Measurements from ENCODE around the gene LDAH. TPM values are rescaled to one million over a fixed set of nuclear protein-coding genes. Genes with fewer than 3 reads are reported as not detected.
A peak's percentile ranks its signal among the peaks of the same experiment; 100 is the strongest.

LDAH gene
- total and polyA plus RNA-seq, 10 of the 15 experiments (the other 5 are each of a cell fraction or from before 2014, with no cell fraction given): 17.9 to 44.7 (median 30.0) TPM

DNA sequence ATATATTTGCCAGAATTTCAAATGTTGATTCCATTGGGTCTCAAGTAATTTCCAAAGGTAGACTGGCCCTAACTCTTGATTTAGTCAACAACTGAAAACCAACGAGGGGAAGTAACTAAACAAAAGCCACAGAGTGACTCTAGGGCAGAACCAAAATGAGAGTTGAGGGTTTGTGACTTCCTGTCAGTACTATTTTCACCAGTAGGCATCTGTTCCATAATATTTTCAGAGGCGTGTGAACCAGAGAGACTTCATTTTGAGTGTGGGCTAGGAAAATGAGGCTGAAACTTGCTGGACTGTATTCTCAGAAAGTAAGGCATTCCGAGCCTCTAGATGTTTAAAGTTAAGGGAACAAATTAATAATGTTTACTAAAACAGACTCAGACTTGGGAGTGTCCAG is 85.4 kb downstream of the LDAH start:
- Histone ChIP-seq H3K9ac (ENCODE audit: control insufficient read depth, insufficient read depth, low read length) (no peak overlapping the region), H3K79me2 (ENCODE audit: control insufficient read depth, insufficient read depth, low read length) (no peaks in the 10 kb centered on the region), H3K4me2 (ENCODE audit: control insufficient read depth, insufficient read depth) (peak overlapping the region; percentile 41), H3K4me1 (ENCODE audit: control insufficient read depth, insufficient read depth, low read length) (peaks cover 8% of the 10 kb centered on the region; the same call in 1 of the 2 replicates), H4K20me1 (ENCODE audit: control insufficient read depth, insufficient read depth) (no peaks in the 10 kb centered on the region), H3K27ac (ENCODE audit: control insufficient read depth, insufficient read depth) (peak overlapping the region; percentile 33; the same call in 1 of the 2 replicates), H3K36me3 (ENCODE audit: control insufficient read depth in 2 of 2, insufficient read depth in 2 of 2, low read length in 1 of 2) (peaks cover 0 to 7% of the 10 kb centered on the region in 2 experiments; a peak in 2 of 4 replicates), H3K27me3 (replicated peaks in 1 of 2; ENCODE audit: control insufficient read depth in 2 of 2, insufficient read depth in 2 of 2, low read length in 1 of 2) (no peaks in the 10 kb centered on the region), H2AFZ (ENCODE audit: control insufficient read depth, low read depth, low read length) (no peak overlapping the region), H3K9me3 (replicated peaks; ENCODE audit: control insufficient read depth, insufficient read depth, low read length) (no peaks in the 10 kb centered on the region), H3K4me3 (no peak overlapping the region)
- 1% methylated on average over 3 of the region's 3 CpGs for WGBS (ENCODE audit: insufficient coverage, insufficient replicate concordance, low lambda C conversion rate, missing lambda C conversion rate)
- no TSS peak for BruUV-seq (replicated peaks)
- peak; percentile 94 for ATAC-seq
- ChIA-PET SMC1A (ENCODE audit: uncharacterized antibody, unreplicated experiment) (no interaction called here), RAD21 (ENCODE audit: unreplicated experiment) (no interaction called here), CTCF (no interaction called here), POLR2A (no interaction called here)
- FAIRE-seq: peak; percentile 72
- peak; percentile 70 for DNase-seq (ENCODE audit: low read depth, low spot score)
- intact Hi-C loops (cut with micrococcal nuclease; ENCODE audit: unreplicated experiment) (no loop called here), in situ Hi-C loops (cut with MboI) (no loop called here)
- TF ChIP-seq RUNX3 (IDR thresholded peaks at IDR 0.05; ENCODE audit: low read length) (peak; percentile 85), WRNIP1 (IDR thresholded peaks at IDR 0.05; ENCODE audit: borderline replicate concordance, low read depth, low read length) (no peak), MYC (IDR thresholded peaks at IDR 0.05; ENCODE audit: insufficient read depth, insufficient read length, insufficient replicate concordance, low read length, severe bottlenecking) (no peak), SPI1 (IDR thresholded peaks at IDR 0.05; ENCODE audit: borderline replicate concordance, insufficient read depth, low read depth, low read length) (peak; percentile 48; the same call in 1 of the 2 replicates), MEF2B (IDR thresholded peaks at IDR 0.05; ENCODE audit: partially characterized antibody, poor library complexity, severe bottlenecking) (no peak), ATF7 (IDR thresholded peaks at IDR 0.05; ENCODE audit: low read depth) (no peak), KLF5 (IDR thresholded peaks at IDR 0.05; ENCODE audit: partially characterized antibody) (no peak), SRF (IDR thresholded peaks at IDR 0.05; ENCODE audit: low read depth in 2 of 2, low read length in 2 of 2) (no peak), PAX5 (IDR thresholded peaks at IDR 0.05; ENCODE audit: borderline replicate concordance, low read depth, low read length) (no peak), ELK1 (IDR thresholded peaks at IDR 0.05; ENCODE audit: low read depth, low read length) (no peak), SP1 (IDR thresholded peaks at IDR 0.05; ENCODE audit: low read depth, low read length) (no peak), FOXK2 (IDR thresholded peaks at IDR 0.05) (no peak), NR2C1 (IDR thresholded peaks at IDR 0.05) (no peak), CHD2 (IDR thresholded peaks at IDR 0.05; ENCODE audit: borderline replicate concordance, low read depth, low read length) (no peak), BCL11A (IDR thresholded peaks at IDR 0.05; ENCODE audit: low read depth, low read length) (no peak), IKZF2 (IDR thresholded peaks at IDR 0.05) (peak; percentile 32 to 47; a peak in 3 of 4 replicates), CBX3 (IDR thresholded peaks at IDR 0.05; ENCODE audit: borderline replicate concordance, low read depth) (no peak), E2F4 (IDR thresholded peaks at IDR 0.05; ENCODE audit: low read depth, low read length) (no peak), SIN3A (IDR thresholded peaks at IDR 0.05; ENCODE audit: low read depth, low read length) (no peak), SMAD5 (IDR thresholded peaks at IDR 0.05; ENCODE audit: low read depth) (no peak), CBX5 (IDR thresholded peaks at IDR 0.05; ENCODE audit: low read depth) (no peak)
- TF ChIP-seq, protein P1, sequence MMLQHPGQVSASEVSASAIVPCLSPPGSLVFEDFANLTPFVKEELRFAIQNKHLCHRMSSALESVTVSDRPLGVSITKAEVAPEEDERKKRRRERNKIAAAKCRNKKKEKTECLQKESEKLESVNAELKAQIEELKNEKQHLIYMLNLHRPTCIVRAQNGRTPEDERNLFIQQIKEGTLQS (IDR thresholded peaks at IDR 0.05; ENCODE audit: borderline replicate concordance, extremely low read depth, low read depth, low read length): no peak

All from GM12878 (cell line).